C4-2B (cell line): ENCODE data around the gene TUBB4B.

Experiments
- H3K27ac ChIP-seq: fragments of 450-650 bp; 2 replicates; pipeline ENCODE4 v1.5.1; 2017
- CTCF ChIP-seq: fragments of 450-650 bp; conservative IDR thresholded peaks from 2 replicates; pipeline ENCODE4 v1.5.1; 2017; ENCODE audit warnings: mild to moderate bottlenecking
- ZFX ChIP-seq: fragments of 450-650 bp; IDR thresholded peaks from 2 replicates; pipeline ENCODE4 v1.6.1; 2017

The TUBB4B gene

DNA sequence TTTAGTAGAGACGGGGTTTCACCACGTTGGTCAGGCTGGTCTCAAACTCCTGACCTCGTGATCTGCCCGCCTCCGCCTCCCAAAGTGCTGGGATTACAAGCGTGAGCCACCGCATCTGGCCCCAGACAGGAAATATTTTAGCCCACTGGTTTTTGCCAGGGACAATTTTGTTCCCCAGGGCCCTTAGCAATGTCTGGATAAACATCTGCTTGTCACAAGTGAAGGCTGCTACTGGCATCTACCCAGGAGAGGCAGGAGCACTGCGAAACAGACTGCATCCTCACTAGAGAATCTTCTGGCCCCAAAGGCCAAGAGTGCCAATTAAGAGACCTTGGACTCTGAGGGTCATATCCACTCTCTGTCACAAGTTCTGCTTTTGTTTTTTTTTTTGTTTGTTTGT, 38.1 kb upstream of the TUBB4B start:
- TF ChIP-seq ZFX (no peak), CTCF (no peak)
- no peak overlapping the region for H3K27ac ChIP-seq

DNA sequence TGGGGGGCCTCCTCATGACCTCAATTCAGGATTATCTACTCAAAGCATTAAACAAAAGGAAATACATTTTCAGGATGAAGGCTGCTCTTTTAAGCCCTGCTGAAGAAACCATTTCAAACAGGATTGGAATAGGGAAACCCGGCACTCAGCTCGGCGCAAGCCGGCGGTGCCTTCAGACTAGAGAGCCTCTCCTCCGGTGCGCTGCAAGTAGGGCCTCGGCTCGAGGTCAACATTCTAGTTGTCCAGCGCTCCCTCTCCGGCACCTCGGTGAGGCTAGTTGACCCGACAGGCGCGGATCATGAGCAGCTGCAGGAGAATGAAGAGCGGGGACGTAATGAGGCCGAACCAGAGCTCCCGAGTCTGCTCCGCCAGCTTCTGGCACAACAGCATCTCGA, 36.4 kb upstream of the TUBB4B start:
- peak overlapping the region; percentile 86 for H3K27ac ChIP-seq
- TF ChIP-seq ZFX = no peak
- TF ChIP-seq CTCF = no peak

- H3K27ac ChIP-seq = peak within 1 kb of the TSS; percentile 86
- TF ChIP-seq ZFX (peak; percentile 95; the same call in 1 of the 2 replicates), CTCF (no peak)
Observed at GRCh38 chr9:137205126-137206069, 35.7 kb upstream of the TUBB4B start, which contains the start of the genes NDOR1 and TMEM203. NDOR1 (plus strand) TSS chr9:137205700; CDS start chr9:137205778, 78 bp downstream. TMEM203 (minus strand) TSS chr9:137205648; CDS start chr9:137205414, 234 bp downstream.

DNA sequence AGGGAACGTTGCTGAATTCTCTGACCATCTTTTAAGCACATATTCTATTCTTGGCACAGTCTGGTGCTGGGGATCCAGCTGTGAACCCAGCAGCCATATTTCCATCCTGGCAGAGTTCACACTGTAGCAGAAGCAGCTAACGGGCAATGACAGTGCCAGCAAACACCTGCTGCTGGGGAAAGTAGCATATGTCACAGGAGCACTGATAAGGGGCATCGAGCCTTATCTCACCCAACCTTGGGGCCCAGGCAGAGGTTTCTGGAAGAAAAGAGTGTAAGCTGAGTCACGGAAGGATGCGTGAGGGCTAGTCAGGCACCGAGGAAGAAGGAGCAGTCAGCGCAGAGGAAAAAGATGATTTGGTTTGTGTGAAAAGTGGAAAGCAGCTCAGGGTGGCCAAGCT, 34.5 kb upstream of the TUBB4B start:
- 0 out of 2 replicates have a peak overlapping the region, but pooled peaks have one; percentile 86 for H3K27ac ChIP-seq
- TF ChIP-seq CTCF (no peak), ZFX (no peak)

GRCh38 chr9:137211532-137211931, 29.6 kb upstream of the TUBB4B start:
- no peak overlapping the region for H3K27ac ChIP-seq
- TF ChIP-seq ZFX (no peak), CTCF (no peak)

GRCh38 chr9:137212520-137212919, 28.6 kb upstream of the TUBB4B start:
- no peak overlapping the region for H3K27ac ChIP-seq
- no peak for TF ChIP-seq CTCF
- no peak for TF ChIP-seq ZFX
